Prostate gland (tissue), 2 donors: ENCODE results near the gene NKX3-2.

Source experiments
- POLR2AphosphoS5 ChIP-seq: sonication (generic); formaldehyde crosslinking; IDR thresholded peaks from one replicate; pipeline ENCODE4 v1.6.1; 2017; ENCODE audit warnings: antibody characterized with exemption
- TF ChIP-seq, protein P1 (sequence below), 4 experiments: fragments of 200-600 bp in 2 of 4; fragments of 450-650 bp in 2 of 4; sonication (generic) in 2 of 4; IDR thresholded peaks; 1 replicate in 3 of 4; 2 replicates in 1 of 4; pipeline ENCODE4 v1.5.1; 2016 to 2019; ENCODE audit warnings: antibody characterized with exemption in 4 of 4, mild to moderate bottlenecking in 2 of 4, moderate library complexity in 2 of 4

DNA sequence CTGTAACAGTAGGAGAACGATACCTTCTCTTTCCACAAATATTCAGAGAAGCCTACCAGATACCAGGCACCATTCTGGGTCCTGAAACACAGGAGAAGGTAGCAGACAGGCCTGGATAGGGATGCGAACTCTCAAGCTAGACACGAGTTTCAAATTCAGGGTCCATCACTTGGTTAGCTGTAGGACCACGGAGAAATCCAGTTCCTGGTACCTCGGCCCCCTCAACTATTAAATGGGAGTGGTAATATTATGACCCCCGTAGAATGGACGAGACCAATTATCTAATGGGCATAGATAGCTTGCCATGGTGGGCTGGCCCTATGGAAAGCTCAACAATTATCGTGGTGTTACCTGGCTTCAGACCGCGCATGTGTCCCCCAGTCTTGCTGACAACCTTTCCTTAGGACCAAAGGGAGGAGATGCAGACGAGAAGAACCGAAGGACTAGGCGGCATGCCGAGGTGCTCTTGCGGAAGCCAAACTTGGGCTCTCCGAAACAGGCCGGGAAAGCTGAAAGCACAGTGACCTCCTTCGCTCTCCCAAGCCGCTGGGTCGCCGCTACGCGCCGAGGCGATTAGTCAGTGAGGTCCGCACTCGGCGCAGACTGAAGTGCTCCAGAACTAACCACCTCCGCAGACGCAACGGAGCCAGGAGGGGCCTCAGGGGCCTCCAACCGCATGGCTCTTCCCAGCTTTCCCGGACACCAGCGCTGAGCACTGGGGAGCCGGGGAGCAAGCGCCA, 19.6 kb downstream of the NKX3-2 start:
- TF ChIP-seq, protein P1, sequence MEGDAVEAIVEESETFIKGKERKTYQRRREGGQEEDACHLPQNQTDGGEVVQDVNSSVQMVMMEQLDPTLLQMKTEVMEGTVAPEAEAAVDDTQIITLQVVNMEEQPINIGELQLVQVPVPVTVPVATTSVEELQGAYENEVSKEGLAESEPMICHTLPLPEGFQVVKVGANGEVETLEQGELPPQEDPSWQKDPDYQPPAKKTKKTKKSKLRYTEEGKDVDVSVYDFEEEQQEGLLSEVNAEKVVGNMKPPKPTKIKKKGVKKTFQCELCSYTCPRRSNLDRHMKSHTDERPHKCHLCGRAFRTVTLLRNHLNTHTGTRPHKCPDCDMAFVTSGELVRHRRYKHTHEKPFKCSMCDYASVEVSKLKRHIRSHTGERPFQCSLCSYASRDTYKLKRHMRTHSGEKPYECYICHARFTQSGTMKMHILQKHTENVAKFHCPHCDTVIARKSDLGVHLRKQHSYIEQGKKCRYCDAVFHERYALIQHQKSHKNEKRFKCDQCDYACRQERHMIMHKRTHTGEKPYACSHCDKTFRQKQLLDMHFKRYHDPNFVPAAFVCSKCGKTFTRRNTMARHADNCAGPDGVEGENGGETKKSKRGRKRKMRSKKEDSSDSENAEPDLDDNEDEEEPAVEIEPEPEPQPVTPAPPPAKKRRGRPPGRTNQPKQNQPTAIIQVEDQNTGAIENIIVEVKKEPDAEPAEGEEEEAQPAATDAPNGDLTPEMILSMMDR (IDR thresholded peaks at IDR 0.05): no peak
- no peak for TF ChIP-seq POLR2AphosphoS5
